C4-2B (cell line): ENCODE measurements around the gene UNK.

Experiments
- H3K27ac ChIP-seq: fragments of 450-650 bp; 2 replicates; pipeline ENCODE4 v1.5.1; 2017
- ZFX ChIP-seq: fragments of 450-650 bp; IDR thresholded peaks from 2 replicates; pipeline ENCODE4 v1.6.1; 2017
- TF ChIP-seq, protein P1 (sequence below): fragments of 450-650 bp; conservative IDR thresholded peaks from 2 replicates; pipeline ENCODE4 v1.5.1; 2017; ENCODE audit warnings: mild to moderate bottlenecking

The UNK gene

GRCh38 chr17:75769536-75769935 lies 15.1 kb upstream of the UNK start:
- H3K27ac ChIP-seq, result peak overlapping the region; percentile 66
- TF ChIP-seq, protein P1, sequence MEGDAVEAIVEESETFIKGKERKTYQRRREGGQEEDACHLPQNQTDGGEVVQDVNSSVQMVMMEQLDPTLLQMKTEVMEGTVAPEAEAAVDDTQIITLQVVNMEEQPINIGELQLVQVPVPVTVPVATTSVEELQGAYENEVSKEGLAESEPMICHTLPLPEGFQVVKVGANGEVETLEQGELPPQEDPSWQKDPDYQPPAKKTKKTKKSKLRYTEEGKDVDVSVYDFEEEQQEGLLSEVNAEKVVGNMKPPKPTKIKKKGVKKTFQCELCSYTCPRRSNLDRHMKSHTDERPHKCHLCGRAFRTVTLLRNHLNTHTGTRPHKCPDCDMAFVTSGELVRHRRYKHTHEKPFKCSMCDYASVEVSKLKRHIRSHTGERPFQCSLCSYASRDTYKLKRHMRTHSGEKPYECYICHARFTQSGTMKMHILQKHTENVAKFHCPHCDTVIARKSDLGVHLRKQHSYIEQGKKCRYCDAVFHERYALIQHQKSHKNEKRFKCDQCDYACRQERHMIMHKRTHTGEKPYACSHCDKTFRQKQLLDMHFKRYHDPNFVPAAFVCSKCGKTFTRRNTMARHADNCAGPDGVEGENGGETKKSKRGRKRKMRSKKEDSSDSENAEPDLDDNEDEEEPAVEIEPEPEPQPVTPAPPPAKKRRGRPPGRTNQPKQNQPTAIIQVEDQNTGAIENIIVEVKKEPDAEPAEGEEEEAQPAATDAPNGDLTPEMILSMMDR, result no peak
- TF ChIP-seq ZFX, result no peak

GRCh38 chr17:75771334-75772281 lies 13.0 kb upstream of the UNK start:
- H3K27ac ChIP-seq, result no peak overlapping the region
- TF ChIP-seq, protein P1, result no peak; the same call in 1 of the 2 replicates
- no peak for TF ChIP-seq ZFX

GRCh38 chr17:75773121-75773807 lies 11.3 kb upstream of the UNK start:
- TF ChIP-seq, protein P1, result no peak
- TF ChIP-seq ZFX, result no peak
- no peak overlapping the region for H3K27ac ChIP-seq

DNA sequence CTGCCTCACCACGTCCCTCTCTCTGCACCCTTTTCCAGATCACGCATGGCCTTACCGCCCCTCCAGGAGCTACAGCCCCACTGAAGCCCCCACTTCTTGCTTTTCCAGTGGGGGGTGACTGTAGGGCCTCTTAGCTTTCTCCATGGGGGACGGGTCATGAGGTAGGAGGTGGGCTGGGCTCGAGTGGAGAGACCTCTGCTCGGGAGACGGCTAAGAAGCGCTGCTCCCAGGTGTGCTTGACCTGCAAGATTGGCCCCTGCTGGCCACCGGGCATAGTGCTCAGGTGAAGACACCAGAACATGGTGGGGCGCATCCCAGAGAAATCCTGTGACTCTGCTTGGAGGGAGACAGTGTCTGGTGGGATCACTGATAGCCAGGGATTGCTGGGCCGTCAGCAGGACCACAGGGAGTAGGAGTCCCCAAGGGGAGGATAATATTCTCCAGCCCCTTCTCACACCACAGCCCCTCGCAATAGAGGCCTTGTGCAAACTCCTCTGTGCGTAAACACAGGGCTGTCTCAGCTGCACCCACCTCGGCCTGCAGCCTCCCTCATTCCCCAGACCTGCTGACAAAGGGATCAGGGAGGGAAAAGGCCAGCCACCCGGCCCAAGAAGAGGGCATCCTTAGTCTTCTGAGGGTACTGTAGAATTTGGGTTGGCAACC lies 10.7 kb upstream of the UNK start:
- TF ChIP-seq, protein P1, result no peak; the same call in 1 of the 2 replicates
- TF ChIP-seq ZFX, result no peak

DNA sequence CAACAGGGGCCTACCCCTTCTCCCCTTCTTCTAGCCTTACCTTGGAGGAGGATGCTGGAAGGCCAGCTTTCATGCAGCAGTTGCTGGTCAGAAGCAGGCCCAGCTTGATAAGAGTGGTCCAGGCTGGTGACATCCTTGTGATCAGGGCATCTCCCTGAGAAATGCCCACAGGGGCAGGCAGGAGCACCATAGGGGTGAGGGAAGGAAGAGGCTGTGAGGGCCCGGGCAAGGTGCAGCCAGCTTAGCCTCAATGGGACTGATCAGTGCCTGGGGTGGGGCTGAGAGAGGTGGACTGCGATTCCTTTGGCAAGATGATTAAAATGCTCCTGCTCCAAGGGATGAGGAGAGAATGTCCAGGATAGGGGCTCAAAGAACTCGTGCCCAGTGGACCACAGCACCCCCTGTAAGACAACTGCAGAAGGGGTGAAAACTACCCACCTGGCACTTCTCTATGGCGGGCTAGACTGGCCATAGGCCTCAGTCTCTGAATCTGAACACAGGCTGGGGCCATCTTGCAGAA lies 10.1 kb upstream of the UNK start:
- TF ChIP-seq, protein P1, result no peak
- H3K27ac ChIP-seq, result no peak overlapping the region

More for the DNA sequence above, 10.7 kb upstream of the UNK start:
- no peak overlapping the region for H3K27ac ChIP-seq

GRCh38 chr17:75774991-75775668 lies 9.5 kb upstream of the UNK start:
- TF ChIP-seq ZFX, result no peak
- no peak overlapping the region for H3K27ac ChIP-seq
